Mucosa of descending colon (tissue), 3 donors: Measurements from ENCODE around the gene BAIAP2L1. TPM values are rescaled to one million over a fixed set of nuclear protein-coding genes. Genes with fewer than 3 reads are reported as not detected.

Experiments
- ATAC-seq: fragments of 200-7000 bp; cut with Tn5 transposase; one replicate; pipeline ENCODE4 v1.9.1; 2020; ENCODE audit warnings: mild to moderate bottlenecking, moderate library complexity
- DNase-seq, 3 donors: peaks; one replicate each; pipeline ENCODE4 v3.0.0-alpha.2; 2020
- H3K36me3 ChIP-seq: fragments of 200-600 bp; one replicate; pipeline ENCODE4 v1.8.0; 2021; ENCODE audit warnings: low read depth, mild to moderate bottlenecking
- H3K4me1 ChIP-seq: fragments of 200-600 bp; one replicate; pipeline ENCODE4 v1.8.0; 2021; ENCODE audit warnings: low read depth, mild to moderate bottlenecking
- H3K4me3 ChIP-seq: fragments of 200-600 bp; one replicate; pipeline ENCODE4 v1.8.0; 2021; ENCODE audit warnings: mild to moderate bottlenecking
- H3K9me3 ChIP-seq: fragments of 200-600 bp; one replicate; pipeline ENCODE4 v1.8.0; 2021; ENCODE audit warnings: mild to moderate bottlenecking
- intact Hi-C, 2 donors: fragments of 100-400 bp; cut with DNase I in 1 of 2; cut with micrococcal nuclease in 1 of 2; formaldehyde crosslinking; loops; one replicate each; pipeline versions ENCODE4 v1.11.0 to v1.11.1; 2022; cut with DNase I, micrococcal nuclease
- total RNA-seq, 3 donors: library from RNA; stranded (reverse); fragmentation: NEBNext Ultra II Directional in 2 of 3; extraction: Animal tissue kit (Norgen Biotek cat#: 25700) in 2 of 3; gene quantifications; one replicate each; pipeline versions ENCODE4 v1.2.1 to v1.2.4, GENCODE V29; 2021 to 2023
- TF ChIP-seq, protein P1 (sequence below): fragments of 200-600 bp; IDR thresholded peaks from one replicate; pipeline ENCODE4 v1.8.0; 2022; ENCODE audit warnings: antibody characterized with exemption, mild to moderate bottlenecking
- donor health status: DM: no; HTN: no; CAD: no; lungs with moderate emphysema.
- donor health status: DM: no; HTN: no; CAD: no.
- donor health status: DM: no; HTN: yes; CAD: no.

BAIAP2L1 gene
- total RNA-seq, 3 donors from 2014 or later = 39.9 to 78.0 (median 65.4) TPM

DNA sequence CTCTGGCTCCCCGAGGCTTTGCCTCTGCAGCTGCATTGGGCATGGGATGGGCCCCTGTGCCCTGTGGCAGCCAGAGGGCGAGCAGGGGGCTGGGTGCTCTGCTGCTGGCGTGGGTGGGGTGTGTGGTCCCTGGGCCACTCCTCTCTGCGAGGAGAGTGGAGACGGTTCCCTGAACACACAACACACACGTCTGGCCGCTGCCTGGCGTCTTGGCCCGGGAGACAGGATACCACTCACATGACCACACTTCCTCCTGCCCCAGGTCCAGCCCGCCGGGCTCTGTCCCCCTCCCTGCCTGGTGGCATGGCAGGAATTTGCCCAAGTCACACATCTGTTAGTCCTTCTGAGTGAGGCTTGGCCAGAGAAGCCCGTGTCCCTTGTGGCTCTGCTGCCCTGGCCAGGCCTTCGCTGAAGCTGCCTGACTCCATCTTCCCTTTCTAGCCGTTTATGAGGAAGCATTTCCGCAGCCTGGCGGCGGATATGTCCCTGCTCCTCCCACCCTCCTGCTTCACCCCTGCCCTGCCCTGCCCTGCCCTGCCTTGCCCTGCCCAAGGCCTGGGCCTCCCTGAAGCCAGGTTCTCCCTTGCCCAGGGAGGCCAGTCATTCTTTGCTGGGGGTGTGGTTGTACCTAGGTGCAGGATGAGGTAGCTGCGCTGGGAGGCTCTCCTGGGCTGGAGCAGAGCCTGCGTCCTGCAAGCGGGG, 116.4 kb downstream of the BAIAP2L1 start:
- Histone ChIP-seq H3K4me3 (no peak overlapping the region), H3K9me3 (no peaks in the 10 kb centered on the region), H3K4me1 (peaks cover 69% of the 10 kb centered on the region), H3K36me3 (no peaks in the 10 kb centered on the region)
- peak; percentile 86 to 94 (median 93) for DNase-seq
- peak; percentile 62 for ATAC-seq
- intact Hi-C loops = loop anchor here in 1 of 2 donors (10.0 kb wide), 1 partner anchor 120 kb away; the partner anchor contains the start of gene BAIAP2L1
- TF ChIP-seq, protein P1, sequence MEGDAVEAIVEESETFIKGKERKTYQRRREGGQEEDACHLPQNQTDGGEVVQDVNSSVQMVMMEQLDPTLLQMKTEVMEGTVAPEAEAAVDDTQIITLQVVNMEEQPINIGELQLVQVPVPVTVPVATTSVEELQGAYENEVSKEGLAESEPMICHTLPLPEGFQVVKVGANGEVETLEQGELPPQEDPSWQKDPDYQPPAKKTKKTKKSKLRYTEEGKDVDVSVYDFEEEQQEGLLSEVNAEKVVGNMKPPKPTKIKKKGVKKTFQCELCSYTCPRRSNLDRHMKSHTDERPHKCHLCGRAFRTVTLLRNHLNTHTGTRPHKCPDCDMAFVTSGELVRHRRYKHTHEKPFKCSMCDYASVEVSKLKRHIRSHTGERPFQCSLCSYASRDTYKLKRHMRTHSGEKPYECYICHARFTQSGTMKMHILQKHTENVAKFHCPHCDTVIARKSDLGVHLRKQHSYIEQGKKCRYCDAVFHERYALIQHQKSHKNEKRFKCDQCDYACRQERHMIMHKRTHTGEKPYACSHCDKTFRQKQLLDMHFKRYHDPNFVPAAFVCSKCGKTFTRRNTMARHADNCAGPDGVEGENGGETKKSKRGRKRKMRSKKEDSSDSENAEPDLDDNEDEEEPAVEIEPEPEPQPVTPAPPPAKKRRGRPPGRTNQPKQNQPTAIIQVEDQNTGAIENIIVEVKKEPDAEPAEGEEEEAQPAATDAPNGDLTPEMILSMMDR = no peak

DNA sequence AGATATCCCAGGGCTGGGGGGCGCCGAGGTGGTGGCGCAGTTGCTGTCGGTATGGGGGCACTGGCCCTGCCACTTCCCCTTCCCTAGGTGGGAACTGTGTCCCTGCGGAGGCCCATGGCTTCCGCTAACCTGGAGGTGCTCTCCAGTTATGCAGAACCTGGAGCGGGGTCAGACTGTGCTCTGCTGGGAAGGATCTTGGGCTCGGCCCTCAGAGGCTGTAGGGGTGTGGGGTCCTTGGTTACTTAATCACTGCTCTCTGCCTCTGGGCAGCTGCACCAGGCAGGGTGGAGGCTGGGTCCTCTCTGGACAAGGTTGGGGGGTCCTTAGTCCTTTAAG, 117.0 kb downstream of the BAIAP2L1 start:
- no peaks in the 10 kb centered on the region for H3K9me3 ChIP-seq
- no peak overlapping the region for H3K4me3 ChIP-seq
- no peak for ATAC-seq
- TF ChIP-seq, protein P1 = no peak
- H3K4me1 ChIP-seq = peaks cover 69% of the 10 kb centered on the region
- no peaks in the 10 kb centered on the region for H3K36me3 ChIP-seq
- DNase-seq = no peak
- intact Hi-C loops = loop anchor here in 1 of 2 donors (10.0 kb wide), 1 partner anchor 121 kb away; the partner anchor contains the start of gene BAIAP2L1

DNA sequence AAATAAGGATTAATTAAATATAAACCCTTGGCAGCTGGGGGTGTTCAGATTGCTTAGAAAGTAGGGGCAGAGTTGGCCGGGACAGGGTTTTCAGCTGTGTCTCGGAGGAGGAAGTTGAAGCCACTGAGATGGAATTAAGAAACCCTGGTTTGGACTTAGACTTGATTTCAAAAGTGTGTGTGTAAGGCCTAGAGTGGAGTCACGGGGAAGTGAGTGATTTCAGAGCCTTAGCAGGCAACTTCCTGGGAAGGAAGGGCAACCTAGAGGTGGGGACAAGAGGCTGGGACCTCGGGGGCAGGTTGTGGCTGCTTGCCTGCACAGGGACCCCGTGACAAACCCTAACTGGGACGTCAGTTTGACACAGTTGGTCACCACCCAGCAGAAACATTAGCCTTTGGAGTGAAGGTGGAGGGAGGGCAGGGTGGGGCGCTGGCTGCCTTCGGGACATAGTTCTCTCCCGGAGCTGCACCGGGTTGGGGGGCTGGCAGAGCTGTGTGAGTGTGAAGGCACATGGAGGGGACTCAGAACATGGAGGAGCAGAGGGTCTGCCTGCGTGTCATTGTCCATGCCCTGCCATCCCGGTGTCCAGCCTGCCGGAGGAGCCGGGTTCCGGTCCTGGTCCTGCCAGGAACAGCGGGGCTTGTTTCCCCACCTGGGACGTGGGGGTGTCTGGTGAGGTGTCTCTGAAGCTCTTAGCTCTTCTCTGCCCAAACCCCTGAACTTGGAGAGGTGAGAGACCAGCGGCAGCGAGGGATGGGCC, 117.6 kb downstream of the BAIAP2L1 start:
- TF ChIP-seq, protein P1 = no peak
- ATAC-seq = peak; percentile 3
- intact Hi-C loops = loop anchor here in 1 of 2 donors (10.0 kb wide), 1 partner anchor 121 kb away; the partner anchor contains the start of gene BAIAP2L1

DNA sequence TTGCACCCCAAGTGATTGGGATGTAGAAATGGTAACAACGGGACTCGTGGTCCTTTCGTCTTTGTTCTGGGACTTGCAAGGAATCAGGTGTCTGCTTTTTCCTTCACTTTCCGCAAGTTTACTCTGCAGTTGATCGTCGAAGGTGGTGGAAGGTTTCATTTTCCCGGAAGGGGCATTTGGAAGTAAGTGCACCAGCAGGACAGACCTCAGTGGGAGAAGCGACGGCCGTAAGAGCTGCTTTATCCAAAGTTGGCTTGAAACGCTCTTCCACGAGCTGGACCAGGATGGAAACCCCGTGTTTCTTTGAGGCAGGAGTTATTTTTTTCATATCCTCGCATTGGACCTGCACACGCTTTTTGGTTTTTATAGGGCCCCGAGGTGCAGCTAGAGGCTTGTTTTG, 118.2 kb downstream of the BAIAP2L1 start:
- peak overlapping the region; percentile 72 for H3K4me3 ChIP-seq
- no peaks in the 10 kb centered on the region for H3K9me3 ChIP-seq
- ATAC-seq (no peak), DNase-seq (no peak)
- peaks cover 61% of the 10 kb centered on the region for H3K4me1 ChIP-seq
- TF ChIP-seq, protein P1 = no peak
- intact Hi-C loops = loop anchor here in 1 of 2 donors (10.0 kb wide), 1 partner anchor 122 kb away; the partner anchor contains the start of gene BAIAP2L1
- H3K36me3 ChIP-seq = no peaks in the 10 kb centered on the region

More for the DNA sequence above, 117.6 kb downstream of the BAIAP2L1 start:
- H3K9me3 ChIP-seq = no peaks in the 10 kb centered on the region
- H3K4me3 ChIP-seq = no peak overlapping the region
- H3K4me1 ChIP-seq = peaks cover 67% of the 10 kb centered on the region
- H3K36me3 ChIP-seq = no peaks in the 10 kb centered on the region
- peak; percentile 71 to 77 (median 74) for DNase-seq

DNA sequence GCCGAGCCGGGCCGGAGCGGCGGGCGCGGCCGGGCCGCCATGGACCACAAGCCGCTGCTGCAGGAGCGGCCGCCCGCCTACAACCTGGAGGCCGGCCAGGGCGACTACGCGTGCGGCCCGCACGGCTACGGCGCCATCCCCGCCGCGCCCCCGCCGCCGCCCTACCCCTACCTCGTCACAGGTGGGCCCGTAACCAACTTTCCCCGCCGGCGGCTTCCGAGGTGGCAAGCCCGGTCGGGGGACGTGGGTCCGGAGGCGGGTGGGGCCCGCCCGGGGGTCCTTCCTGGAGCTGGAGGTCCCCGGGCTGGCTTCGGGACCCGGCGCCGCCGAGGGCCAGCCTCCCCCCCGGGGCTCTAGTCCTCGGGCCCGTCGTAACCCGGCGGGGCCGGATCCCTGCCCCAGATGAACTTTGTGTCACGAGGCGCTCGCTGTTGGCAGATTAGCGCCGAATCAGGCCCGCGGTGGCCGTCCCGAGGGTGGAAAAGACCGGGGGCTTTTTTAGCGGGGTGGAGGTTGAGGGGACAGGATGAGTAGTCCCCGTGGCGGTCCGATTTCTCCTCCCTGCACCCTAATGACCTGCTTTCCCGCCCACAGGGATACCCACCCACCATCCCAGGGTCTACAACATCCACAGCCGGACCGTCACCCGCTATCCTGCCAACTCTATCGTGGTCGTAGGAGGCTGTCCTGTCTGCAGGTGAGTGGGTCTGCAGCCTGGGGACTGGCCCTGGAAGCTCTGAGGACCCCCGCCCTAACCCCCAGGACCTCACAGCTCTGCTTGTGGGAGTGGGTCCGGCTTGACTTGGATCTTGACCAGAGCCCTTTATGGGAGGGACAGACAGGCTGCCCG, 118.9 kb downstream of the BAIAP2L1 start:
- H3K36me3 ChIP-seq = no peaks in the 10 kb centered on the region
- H3K4me1 ChIP-seq = peaks cover 55% of the 10 kb centered on the region
- H3K9me3 ChIP-seq = no peaks in the 10 kb centered on the region
- intact Hi-C loops = loop anchor here in 1 of 2 donors (10.0 kb wide), 1 partner anchor 123 kb away; the partner anchor contains the start of gene BAIAP2L1
- TF ChIP-seq, protein P1 = no peak
- peak overlapping the region; percentile 72 for H3K4me3 ChIP-seq
- peak; percentile 56 to 80 (median 77) for DNase-seq
- no peak for ATAC-seq
